ENCODE results near the gene TEX13A.

The TEX13A gene

DNA sequence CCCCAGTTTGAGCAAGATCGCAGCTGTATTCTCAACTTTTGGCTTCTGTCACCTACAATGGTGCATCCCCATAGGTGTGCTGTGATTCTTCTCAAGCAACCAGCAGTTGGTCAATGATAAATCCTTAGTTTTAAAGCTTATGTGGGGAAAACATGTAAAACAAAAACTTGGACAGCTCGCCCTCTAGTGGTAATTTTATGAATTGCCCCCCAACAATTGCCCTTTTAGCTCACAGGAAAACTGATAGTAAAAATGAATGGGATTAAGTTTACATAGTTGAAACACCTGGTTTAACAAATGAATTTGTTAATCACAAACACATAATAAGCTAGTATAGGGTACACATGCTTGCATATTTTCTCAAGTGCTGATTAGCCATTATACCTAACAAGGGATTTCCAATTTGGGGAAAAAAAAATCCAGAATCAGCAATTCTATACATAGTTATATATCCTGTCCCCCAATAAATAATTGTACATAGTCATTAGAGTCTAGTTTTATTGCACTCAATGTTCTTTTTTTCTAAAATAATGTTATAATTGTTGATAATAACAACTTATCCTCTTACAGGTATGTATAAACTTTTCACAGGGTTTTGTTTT lies 30.1 kb downstream of the TEX13A start:
- peak; percentile 58 for FAIRE-seq

GRCh38 chrX:105189093-105189492 lies 31.4 kb downstream of the TEX13A start:
- TF ChIP-seq POLR2AphosphoS5 (IDR thresholded peaks at IDR 0.05; ENCODE audit: low read depth, low read length) (no peak), SPI1 (IDR thresholded peaks at IDR 0.05; ENCODE audit: low read depth, low read length) (no peak), PAX5 (IDR thresholded peaks at IDR 0.05; ENCODE audit: insufficient read depth, low read length, severe bottlenecking) (no peak), TAF1 (IDR thresholded peaks at IDR 0.05; ENCODE audit: low read depth, low read length) (no peak), POU2F2 (IDR thresholded peaks at IDR 0.05; ENCODE audit: low read depth, low read length) (no peak), POLR2A (IDR thresholded peaks at IDR 0.05; ENCODE audit: low read depth, low read length) (no peak)
- DNase-seq (ENCODE audit: insufficient read length, low spot score), result no peak
- no peak for FAIRE-seq

More for the DNA sequence above, 30.1 kb downstream of the TEX13A start:
- DNase-seq (ENCODE audit: insufficient read length, low spot score), result no peak
- TF ChIP-seq TAF1 (IDR thresholded peaks at IDR 0.05; ENCODE audit: low read depth, low read length) (no peak), POLR2A (IDR thresholded peaks at IDR 0.05; ENCODE audit: low read depth, low read length) (no peak), POU2F2 (IDR thresholded peaks at IDR 0.05; ENCODE audit: low read depth, low read length) (no peak), POLR2AphosphoS5 (IDR thresholded peaks at IDR 0.05; ENCODE audit: low read depth, low read length) (no peak), SPI1 (IDR thresholded peaks at IDR 0.05; ENCODE audit: low read depth, low read length) (no peak), PAX5 (IDR thresholded peaks at IDR 0.05; ENCODE audit: insufficient read depth, low read length, severe bottlenecking) (no peak)

DNA sequence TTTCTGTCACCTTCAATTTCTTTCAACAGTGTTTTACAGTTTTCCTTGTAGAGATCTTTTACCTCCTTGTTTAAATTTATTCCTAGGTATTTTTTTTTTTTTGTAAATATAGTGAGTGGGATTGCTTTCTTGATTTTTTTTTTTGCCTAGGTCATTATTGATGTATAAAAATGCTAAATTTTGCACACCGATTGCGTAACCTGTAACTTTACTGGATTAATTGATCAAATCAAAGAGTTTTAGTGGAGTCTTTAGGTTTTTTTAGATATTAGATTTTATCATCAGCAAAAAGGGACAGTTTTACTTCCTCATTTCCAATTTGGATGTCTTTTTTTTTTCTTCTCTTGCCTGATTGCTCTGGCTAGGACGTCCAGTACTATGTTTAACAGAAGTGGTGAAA lies 40.9 kb downstream of the TEX13A start:
- DNase-seq (ENCODE audit: insufficient read length, low spot score), result no peak
- no peak for FAIRE-seq
- no peak for TF ChIP-seq POLR2A (IDR thresholded peaks at IDR 0.05; ENCODE audit: low read depth, low read length)
- no peak for TF ChIP-seq SPI1 (IDR thresholded peaks at IDR 0.05; ENCODE audit: low read depth, low read length)
- no peak for TF ChIP-seq TAF1 (IDR thresholded peaks at IDR 0.05; ENCODE audit: low read depth, low read length)
- TF ChIP-seq PAX5 (IDR thresholded peaks at IDR 0.05; ENCODE audit: insufficient read depth, low read length, severe bottlenecking), result no peak
- TF ChIP-seq POU2F2 (IDR thresholded peaks at IDR 0.05; ENCODE audit: low read depth, low read length), result no peak
- TF ChIP-seq POLR2AphosphoS5 (IDR thresholded peaks at IDR 0.05; ENCODE audit: low read depth, low read length), result no peak

- FAIRE-seq (no peak), DNase-seq (ENCODE audit: insufficient read length, low spot score) (no peak)
- TF ChIP-seq SPI1 (IDR thresholded peaks at IDR 0.05; ENCODE audit: low read depth, low read length) (no peak), TAF1 (IDR thresholded peaks at IDR 0.05; ENCODE audit: low read depth, low read length) (no peak), PAX5 (IDR thresholded peaks at IDR 0.05; ENCODE audit: insufficient read depth, low read length, severe bottlenecking) (no peak), POLR2AphosphoS5 (IDR thresholded peaks at IDR 0.05; ENCODE audit: low read depth, low read length) (no peak), POU2F2 (IDR thresholded peaks at IDR 0.05; ENCODE audit: low read depth, low read length) (no peak), POLR2A (IDR thresholded peaks at IDR 0.05; ENCODE audit: low read depth, low read length) (no peak)
Observed at GRCh38 chrX:105173071-105173470, 47.4 kb downstream of the TEX13A start.

Measured in GM12891 (cell line).